Fibroblast of mammary gland (primary cell): Measurements from ENCODE around the gene IL17C.

Experiments used
- DNase-seq: peaks from one replicate; pipeline ENCODE4 v3.0.0-alpha.2; 2010; ENCODE audit warnings: low read depth
- H3K4me3 ChIP-seq: 2 replicates; pipeline ENCODE4 v1.5.1; 2011; ENCODE audit warnings: low read depth, mild to moderate bottlenecking, low read length, moderate library complexity; ENCODE audit not compliant: control insufficient read depth
- TF ChIP-seq, protein P1 (sequence below): conservative IDR thresholded peaks from 2 replicates; pipeline ENCODE4 v1.5.1; 2011; ENCODE audit warnings: low read depth, low read length, inconsistent platforms; ENCODE audit not compliant: control insufficient read depth, insufficient read depth

The IL17C gene

DNA sequence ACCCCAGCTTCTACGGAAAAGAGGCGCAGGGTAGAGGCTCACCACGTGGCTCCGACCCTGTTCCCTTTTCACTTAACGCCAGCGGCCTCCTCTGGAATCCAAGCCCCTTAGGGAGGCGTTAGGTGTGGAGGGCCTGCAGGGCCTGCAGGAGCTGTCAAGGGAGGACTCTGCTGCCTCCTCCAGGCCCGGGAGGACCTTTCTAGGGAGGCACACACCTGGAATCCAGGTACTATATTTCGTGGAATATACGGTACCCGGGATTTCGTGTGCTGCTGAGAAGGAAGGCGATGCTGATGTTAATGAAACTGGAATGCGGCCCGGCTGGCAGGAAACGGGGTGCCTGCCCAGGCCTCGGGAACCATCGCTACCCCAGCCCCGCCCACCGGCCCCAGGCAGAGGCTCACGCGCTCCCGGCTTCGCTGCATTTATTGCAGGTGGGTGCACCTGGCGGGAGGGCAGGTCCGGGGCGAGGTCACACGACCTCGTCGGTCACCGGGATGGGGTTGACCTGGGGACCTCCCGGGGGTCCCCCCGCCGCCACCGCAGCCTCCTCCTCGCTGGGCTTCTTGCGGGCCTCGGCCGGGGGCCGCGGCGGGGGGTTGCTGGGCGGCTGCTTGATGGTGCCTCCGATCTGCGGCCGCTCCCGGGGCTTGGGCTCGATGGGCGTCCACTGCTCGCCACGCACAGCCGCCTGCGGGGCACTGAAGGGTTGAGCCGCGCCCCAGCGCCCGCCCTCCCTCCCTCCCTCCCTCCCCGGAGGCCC, 4.7 kb downstream of the IL17C start:
- DNase-seq = no peak
- no peak overlapping the region for H3K4me3 ChIP-seq
- TF ChIP-seq, protein P1, sequence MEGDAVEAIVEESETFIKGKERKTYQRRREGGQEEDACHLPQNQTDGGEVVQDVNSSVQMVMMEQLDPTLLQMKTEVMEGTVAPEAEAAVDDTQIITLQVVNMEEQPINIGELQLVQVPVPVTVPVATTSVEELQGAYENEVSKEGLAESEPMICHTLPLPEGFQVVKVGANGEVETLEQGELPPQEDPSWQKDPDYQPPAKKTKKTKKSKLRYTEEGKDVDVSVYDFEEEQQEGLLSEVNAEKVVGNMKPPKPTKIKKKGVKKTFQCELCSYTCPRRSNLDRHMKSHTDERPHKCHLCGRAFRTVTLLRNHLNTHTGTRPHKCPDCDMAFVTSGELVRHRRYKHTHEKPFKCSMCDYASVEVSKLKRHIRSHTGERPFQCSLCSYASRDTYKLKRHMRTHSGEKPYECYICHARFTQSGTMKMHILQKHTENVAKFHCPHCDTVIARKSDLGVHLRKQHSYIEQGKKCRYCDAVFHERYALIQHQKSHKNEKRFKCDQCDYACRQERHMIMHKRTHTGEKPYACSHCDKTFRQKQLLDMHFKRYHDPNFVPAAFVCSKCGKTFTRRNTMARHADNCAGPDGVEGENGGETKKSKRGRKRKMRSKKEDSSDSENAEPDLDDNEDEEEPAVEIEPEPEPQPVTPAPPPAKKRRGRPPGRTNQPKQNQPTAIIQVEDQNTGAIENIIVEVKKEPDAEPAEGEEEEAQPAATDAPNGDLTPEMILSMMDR = no peak

- no peak for DNase-seq
- H3K4me3 ChIP-seq = no peak overlapping the region
- TF ChIP-seq, protein P1 = no peak
Observed at GRCh38 chr16:88643644-88643932, 5.2 kb downstream of the IL17C start.

DNA sequence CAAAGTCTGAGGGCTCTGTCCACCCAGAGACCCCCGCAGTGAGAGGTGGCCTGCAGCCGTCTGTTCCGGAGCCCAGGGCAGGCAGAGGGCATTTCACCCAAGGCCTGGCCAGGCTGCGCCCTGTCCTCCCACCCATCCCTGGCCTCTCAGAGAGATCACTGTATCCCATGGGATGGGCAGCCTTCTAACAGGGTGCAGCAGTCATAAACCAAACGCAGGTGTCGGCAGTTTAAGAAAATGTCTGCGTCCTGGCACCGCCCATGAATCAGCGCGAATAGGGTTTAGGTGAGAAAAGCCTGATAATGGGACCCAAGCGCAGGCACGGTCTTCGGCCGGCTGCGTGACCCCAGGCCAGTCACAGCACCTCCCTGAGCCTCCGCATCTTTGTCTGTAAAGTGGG, 7.1 kb downstream of the IL17C start:
- no peak for DNase-seq
- no peak overlapping the region for H3K4me3 ChIP-seq
- TF ChIP-seq, protein P1 = no peak

DNA sequence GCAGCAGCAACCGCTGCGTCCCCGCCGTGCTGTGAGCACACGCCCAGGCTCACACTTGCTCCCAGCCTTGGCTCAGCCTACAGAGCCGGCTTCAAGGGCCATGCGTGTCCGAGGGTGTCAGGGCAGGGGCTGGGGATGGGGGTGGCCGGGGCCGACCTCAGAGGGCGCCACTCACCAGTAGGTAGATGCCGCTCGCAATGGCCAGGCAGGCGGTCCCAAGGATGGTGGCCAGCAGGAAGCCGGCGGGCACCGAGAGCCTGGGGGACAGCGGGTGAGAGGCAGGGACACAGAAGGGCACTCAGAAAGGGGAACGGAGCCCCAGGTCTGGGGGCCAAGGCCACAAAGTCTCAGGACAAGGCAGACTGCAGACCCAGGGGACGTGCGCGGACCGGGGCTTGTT, 7.6 kb downstream of the IL17C start:
- H3K4me3 ChIP-seq = no peak overlapping the region
- TF ChIP-seq, protein P1 = no peak
- DNase-seq = no peak

- TF ChIP-seq, protein P1 = no peak
- DNase-seq = no peak
Observed at GRCh38 chr16:88646345-88647034, 8.1 kb downstream of the IL17C start.

GRCh38 chr16:88647178-88648070, 9.1 kb downstream of the IL17C start:
- TF ChIP-seq, protein P1 = no peak
- no peak overlapping the region for H3K4me3 ChIP-seq
- no peak for DNase-seq

More at GRCh38 chr16:88646345-88647034, 8.1 kb downstream of the IL17C start:
- H3K4me3 ChIP-seq = no peak overlapping the region
